Stimulated activated CD4-positive, alpha-beta T cell treated with anti-CD3 and anti-CD28 coated beads, TNF-alpha, amount 100 ng/mL, for 24 hours (primary cell): ENCODE measurements around the gene MARCHF6.
"Not testable (repeated sequence)": the region's sequence is repeated elsewhere in the genome, so short reads cannot be mapped to it uniquely, and the experiment has no call there.

ENCODE experiments used
- DNase-seq, 3 experiments: peaks; one replicate each; pipeline ENCODE4 v3.0.0-alpha.2; 2020; ENCODE audit warnings: low read depth in 3 of 3

Gene MARCHF6

GRCh38 chr5:10351919-10352318, 1.6 kb upstream of the MARCHF6 start:
- no peak for DNase-seq

DNA sequence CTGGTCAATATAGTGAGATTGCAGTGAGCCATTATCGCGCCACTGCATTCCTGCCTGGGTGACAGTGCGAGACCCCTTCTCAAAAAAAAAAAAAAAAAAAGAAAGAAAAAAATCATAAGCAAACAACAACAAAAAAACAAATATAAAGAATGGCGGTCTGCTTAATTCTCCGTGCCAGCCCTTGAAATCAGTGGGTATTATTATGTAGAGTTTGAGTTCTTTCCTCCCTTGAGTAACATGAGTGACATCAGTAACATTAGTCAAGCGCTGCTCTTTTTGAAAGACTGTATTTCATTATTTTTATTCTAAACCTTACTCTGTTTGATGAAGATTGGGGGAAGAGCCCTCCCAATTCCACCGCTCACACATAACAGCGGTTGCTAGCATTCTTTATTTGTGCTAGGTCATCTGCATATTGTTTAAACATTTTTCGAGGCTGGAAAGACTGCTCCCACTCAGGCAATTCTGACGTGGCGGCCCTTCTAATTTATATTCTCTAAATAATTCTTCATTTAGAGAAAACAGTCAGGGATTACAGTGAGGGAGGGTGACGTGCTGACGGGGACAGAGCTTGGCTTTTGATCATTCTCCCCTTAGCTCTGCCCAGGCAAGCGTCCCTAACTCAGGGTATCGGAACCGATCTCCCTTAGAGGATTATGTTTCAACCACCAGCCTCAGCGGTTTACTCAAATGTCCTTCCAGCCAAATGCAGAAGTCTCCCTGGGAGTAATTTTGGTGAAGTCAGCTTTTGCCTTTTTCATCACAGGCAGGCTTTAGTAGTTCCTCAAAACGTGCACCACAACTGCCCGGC, 860 bp upstream of the MARCHF6 start:
- DNase-seq: peak in 2 of 3 experiments; percentile 33 to 39

DNA sequence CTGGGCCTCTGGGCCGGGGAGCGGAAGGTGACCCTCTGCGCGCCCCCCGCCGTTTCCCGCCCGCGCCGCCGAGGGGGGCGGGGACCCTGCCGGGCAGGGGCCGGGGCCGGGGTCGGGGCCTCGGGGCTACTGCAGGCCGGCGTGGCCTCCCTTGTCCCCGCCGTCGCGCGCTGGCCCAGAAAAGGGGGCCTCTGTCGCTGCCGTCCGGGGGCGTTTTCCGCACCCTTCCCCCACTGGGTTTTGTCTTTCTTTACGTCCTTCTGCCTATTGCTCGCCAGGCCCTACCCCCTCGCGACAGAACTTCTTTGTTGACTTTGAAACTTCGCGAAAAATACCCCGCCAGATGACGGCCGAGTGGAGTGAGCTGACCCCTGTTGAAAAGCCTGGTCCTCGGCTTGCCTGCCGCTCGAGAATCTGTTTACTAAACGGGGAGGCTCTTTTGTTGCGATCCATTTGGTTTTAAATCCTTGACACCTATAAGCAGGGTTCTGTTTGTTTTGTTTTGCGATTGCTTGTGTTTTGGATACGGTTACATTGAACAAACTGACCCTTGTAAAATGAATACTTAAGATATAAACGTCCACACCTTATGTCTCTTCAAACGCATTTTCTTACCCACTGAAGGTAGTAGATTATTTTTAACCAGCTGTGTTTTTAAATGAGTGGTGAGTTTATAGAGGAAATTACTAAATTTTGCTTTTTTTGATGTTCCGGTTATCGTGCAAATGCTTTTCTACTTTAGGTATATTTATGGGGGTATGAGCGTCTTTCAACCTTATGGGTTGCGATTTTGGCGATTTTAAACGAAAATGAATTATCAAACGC, 765 bp downstream of the MARCHF6 start:
- peak in 2 of 3 experiments; percentile 23 to 28 for DNase-seq

DNA sequence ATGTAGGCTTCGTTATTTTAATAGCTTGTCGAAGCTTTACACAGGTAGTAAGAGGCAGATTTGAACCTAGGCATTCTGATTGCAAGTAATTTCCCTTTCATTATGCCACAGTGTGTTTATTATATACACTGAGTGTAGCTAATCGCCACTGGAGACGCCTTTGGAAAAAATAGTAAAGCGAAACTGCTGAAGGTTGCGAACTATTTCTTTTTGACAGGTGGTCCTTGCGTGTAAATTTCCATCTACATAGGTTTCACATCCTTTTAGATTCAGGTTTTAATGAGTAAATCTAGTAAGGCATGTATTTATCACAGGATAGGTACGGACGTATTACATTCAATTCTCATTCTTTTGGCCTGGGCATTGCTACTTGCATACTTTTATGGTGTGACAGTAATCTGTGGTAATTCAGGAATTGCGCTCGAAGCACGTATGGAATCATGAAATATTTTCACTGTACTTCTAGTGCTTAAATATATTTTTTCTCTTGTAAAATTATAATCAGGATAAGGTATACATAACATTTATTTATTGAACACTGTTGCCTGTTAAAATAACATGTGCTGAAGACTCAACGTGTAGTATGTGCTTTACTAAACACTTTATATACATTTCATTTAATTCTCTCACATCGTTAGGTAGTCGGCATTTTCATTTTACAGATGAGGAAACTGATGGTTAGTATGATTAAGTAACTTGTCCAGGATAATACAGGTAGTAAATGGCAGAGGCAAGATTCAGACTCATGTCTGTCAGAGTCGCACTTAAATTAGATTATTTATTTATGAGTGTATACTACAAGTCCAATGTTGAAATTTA, 1.8 kb downstream of the MARCHF6 start:
- no peak for DNase-seq

DNA sequence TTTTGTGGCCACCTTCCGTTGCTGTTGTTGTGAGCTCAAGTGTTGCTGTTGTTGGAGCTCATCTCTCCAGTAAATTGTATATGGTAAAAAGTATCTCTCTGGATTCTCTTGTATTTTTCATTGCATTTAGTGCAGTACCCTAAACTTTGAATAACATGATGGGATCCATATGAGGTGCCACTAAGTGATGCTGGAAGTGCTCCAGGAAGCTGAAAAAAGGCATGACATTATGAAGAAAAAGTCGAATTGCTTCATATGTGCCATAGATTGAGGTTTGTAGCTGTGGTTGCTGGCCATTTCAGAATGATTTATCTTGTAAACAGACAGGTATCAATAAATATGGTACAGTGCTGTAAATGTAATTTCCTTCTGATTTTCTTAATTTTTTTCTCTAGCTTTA, 5.5 kb downstream of the MARCHF6 start:
- DNase-seq: no peak

- DNase-seq: no peak
These were observed 7.2 kb downstream of the MARCHF6 start for GRCh38 chr5:10360686-10361085.

- DNase-seq: no peak
These were observed 10.2 kb downstream of the MARCHF6 start for GRCh38 chr5:10363519-10364185.

GRCh38 chr5:10364186-10364689, 10.7 kb downstream of the MARCHF6 start:
- DNase-seq: no peak

GRCh38 chr5:10365782-10366181, 12.3 kb downstream of the MARCHF6 start:
- no peak for DNase-seq

- no peak for DNase-seq
These were observed 13.1 kb downstream of the MARCHF6 start for GRCh38 chr5:10366310-10367272.

GRCh38 chr5:10367579-10367978, 14.1 kb downstream of the MARCHF6 start:
- DNase-seq: no peak

DNA sequence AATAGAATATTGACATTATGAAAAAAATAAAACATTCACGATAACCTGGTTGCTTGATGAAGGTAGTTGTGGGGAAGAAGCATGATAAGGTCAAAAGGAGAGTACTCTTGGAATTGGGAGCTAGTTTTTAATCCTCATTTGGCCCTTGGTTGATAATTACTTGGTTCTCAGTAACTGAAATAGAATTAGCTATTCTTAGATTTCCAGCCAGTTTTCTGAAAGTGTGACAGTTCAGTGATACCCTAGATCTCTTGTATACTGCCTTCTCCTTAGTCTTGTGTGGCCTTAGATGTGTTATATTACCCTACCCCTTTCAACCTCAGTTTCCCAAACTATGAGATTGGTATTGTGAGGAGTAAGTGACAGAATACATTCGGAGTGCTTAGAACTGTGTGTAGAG, 17.4 kb downstream of the MARCHF6 start:
- DNase-seq: no peak

DNA sequence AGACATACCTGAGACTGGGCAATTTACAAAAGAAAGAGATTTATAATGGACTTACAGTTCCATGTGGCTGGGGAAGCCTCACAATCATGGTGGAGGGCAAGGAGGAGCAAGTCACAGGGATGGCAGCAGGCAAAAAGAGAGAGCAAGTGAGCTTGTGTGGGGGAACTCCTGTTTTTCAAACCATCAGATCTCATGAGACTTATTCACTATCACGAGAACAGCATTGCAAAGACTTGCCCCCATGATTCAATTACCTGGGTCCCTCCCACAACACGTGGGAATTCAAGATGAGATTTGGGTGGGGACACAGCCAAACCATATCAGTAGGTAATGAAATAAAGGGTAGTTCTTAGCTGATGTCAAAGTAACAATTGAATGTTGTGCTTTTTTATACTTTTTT, 17.9 kb downstream of the MARCHF6 start:
- DNase-seq: not testable (repeated sequence)

GRCh38 chr5:10372726-10373709, 19.5 kb downstream of the MARCHF6 start:
- DNase-seq: no peak

DNA sequence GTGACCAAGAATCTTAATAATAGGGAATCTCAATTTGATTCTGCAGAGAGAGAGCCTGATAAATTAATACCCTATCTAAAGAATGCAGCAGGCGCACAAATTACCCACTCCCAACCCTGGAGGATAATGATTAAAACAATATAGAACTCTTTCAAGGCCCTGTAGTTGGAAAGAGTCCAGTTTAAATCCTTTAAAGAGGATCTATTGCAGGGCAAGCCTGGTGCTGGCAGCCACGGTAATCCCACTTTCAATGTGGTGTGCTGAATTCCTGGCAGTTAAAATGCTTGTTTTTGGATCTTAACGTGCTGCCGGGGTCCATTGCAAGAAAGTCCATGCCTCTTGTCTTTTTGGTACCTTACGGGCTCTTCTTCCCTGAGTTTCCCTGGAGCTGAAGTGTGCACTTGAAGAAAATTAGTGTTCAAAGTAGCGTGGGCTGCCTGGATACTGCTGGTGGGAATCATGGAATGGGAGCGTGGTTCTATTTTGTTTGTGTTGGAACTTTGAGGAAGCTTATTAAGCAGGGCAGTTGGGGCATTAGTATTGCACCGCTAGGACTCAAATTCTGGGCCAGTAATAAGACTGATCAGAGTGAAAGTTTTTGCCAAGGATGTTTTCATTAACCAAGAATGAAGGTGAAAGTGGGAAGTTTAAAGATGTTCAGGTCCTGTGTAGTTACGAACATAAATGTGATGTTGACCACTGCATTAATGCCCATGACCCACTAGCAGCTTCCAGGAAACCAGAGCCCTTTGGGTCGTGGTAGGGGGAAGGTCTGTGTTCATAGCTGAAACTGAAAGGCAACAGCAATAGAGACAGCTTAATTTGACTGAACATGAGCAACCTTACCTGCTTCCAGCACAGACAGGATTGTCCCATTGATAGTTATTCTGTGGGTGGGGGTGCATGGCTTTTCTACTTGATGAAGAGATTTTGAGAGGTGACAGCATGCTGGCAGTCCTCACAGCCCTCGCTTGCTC, 20.8 kb downstream of the MARCHF6 start:
- no peak for DNase-seq

DNA sequence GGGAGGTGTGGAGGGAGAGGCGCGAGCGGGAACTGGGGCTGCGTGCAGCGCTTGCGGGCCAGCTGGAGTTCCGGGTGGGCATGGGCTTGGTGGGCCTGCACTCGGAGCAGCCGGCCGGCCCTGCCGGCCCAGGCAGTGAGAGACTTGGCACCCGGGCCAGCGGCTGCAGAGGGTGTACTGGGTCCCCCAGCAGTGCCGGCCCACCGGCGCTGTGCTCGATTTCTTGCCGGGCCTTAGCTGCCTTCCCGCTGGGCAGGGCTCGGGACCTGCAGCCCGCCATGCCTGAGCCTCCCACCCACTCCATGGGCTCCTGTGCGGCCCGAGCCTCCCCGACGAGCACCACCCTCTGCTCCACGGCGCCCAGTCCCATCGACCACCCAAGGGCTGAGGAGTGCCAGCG, 21.7 kb downstream of the MARCHF6 start:
- DNase-seq: not testable (repeated sequence)

DNA sequence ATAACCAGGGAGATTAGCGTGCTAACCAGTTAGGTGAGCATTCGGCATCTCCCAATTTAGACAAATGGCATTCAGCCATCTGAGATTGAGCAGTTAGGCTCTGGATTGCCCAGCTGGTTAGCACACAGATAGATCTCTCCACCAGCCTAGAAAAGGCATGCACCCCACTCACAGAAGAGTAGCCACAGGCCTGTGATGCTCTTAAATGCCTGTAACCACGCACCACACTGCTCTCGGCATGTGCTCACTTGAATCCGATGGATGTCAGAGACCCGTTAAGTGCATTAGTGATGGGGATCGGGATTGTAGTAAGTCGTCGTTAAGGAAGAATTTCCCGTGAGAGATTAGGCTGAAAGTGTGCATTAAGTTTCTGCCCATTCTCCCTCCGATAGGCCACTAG, 23.0 kb downstream of the MARCHF6 start:
- no peak for DNase-seq

GRCh38 chr5:10377081-10377480, 23.6 kb downstream of the MARCHF6 start:
- DNase-seq: no peak
